ENCODE results near the gene ATP2B1. TPM values are rescaled to one million over a fixed set of nuclear protein-coding genes. Genes with fewer than 3 reads are reported as not detected.

The ATP2B1 gene
- total and polyA plus RNA-seq, 12 donors, result 6.3 to 37.3 (median 17.4) TPM

- Histone ChIP-seq H3K9me3 (replicated peaks in 1 of 3) (no peaks in the 10 kb centered on the region), H3K27me3 (no peaks in the 10 kb centered on the region), H3K27ac (no peak overlapping the region), H3K4me3 (no peak overlapping the region), H3K4me1 (replicated peaks in 1 of 2) (peaks cover 0 to 5% of the 10 kb centered on the region in 2 donors), H3K36me3 (replicated peaks in 1 of 2) (no peaks in the 10 kb centered on the region)
- no peak for TF ChIP-seq CTCF (IDR thresholded peaks at IDR 0.05)
- TF ChIP-seq POLR2A (IDR thresholded peaks at IDR 0.05), result no peak
- 80 to 91% (median 85%) methylated on average over 2 of the region's 2 CpGs for WGBS, 4 donors
- intact Hi-C loops (cut with DNase I), result no loop called here
- no peak for DNase-seq
These were observed 34.2 kb downstream of the ATP2B1 start for GRCh38 chr12:89674326-89674942.

- no peak overlapping the region for H3K4me3 ChIP-seq
- no peaks in the 10 kb centered on the region for H3K9me3 ChIP-seq (replicated peaks in 1 of 3)
- H3K4me1 ChIP-seq (replicated peaks in 1 of 2), result peaks cover 0 to 5% of the 10 kb centered on the region in 2 donors
- no peak for DNase-seq
- TF ChIP-seq CTCF (IDR thresholded peaks at IDR 0.05), result no peak
- no peak for TF ChIP-seq POLR2A (IDR thresholded peaks at IDR 0.05)
- intact Hi-C loops (cut with DNase I), result no loop called here
- no peaks in the 10 kb centered on the region for H3K27me3 ChIP-seq
- 93 to 98% (median 94%) methylated on average over 2 of the region's 2 CpGs for WGBS, 4 donors
- no peak overlapping the region for H3K27ac ChIP-seq
- no peaks in the 10 kb centered on the region for H3K36me3 ChIP-seq (replicated peaks in 1 of 2)
These were observed 35.0 kb downstream of the ATP2B1 start for GRCh38 chr12:89673603-89674002.

GRCh38 chr12:89672589-89672979, 36.1 kb downstream of the ATP2B1 start:
- Histone ChIP-seq H3K27me3 (no peaks in the 10 kb centered on the region), H3K27ac (no peak overlapping the region), H3K9me3 (replicated peaks in 1 of 3) (no peaks in the 10 kb centered on the region), H3K4me3 (no peak overlapping the region), H3K36me3 (replicated peaks in 1 of 2) (no peaks in the 10 kb centered on the region), H3K4me1 (replicated peaks in 1 of 2) (peaks cover 0 to 5% of the 10 kb centered on the region in 2 donors)
- no peak for DNase-seq
- no peak for TF ChIP-seq CTCF (IDR thresholded peaks at IDR 0.05)
- WGBS, 4 donors, result 97 to 100% (median 98%) methylated on average over 2 of the region's 2 CpGs
- intact Hi-C loops (cut with DNase I), result no loop called here

- Histone ChIP-seq H3K36me3 (replicated peaks in 1 of 2) (no peaks in the 10 kb centered on the region), H3K4me1 (replicated peaks in 1 of 2) (peaks cover 0 to 5% of the 10 kb centered on the region in 2 donors), H3K27ac (no peak overlapping the region), H3K4me3 (no peak overlapping the region), H3K27me3 (no peaks in the 10 kb centered on the region), H3K9me3 (replicated peaks in 1 of 3) (no peaks in the 10 kb centered on the region)
- no peak for TF ChIP-seq CTCF (IDR thresholded peaks at IDR 0.05)
- TF ChIP-seq POLR2A (IDR thresholded peaks at IDR 0.05), result no peak
- DNase-seq, result no peak
- intact Hi-C loops (cut with DNase I), result no loop called here
- WGBS, 4 donors, result 88 to 97% (median 91%) methylated on average over 4 of the region's 4 CpGs
These were observed 37.2 kb downstream of the ATP2B1 start for GRCh38 chr12:89671469-89671868.
